ENCODE data around the gene PRRC2B.

PRRC2B gene

GRCh38 chr9:131518553-131518952 is 124.7 kb downstream of the PRRC2B start:
- no peak for DNase-seq (ENCODE audit: low spot score)

- no peak for DNase-seq (ENCODE audit: low spot score)
These were observed 126.6 kb downstream of the PRRC2B start for GRCh38 chr9:131520503-131520902.

GRCh38 chr9:131521203-131521602 is 127.3 kb downstream of the PRRC2B start:
- DNase-seq (ENCODE audit: low spot score), result no peak

GRCh38 chr9:131521822-131522221 is 127.9 kb downstream of the PRRC2B start:
- DNase-seq (ENCODE audit: low spot score), result no peak

- DNase-seq (ENCODE audit: low spot score), result no peak
These were observed 128.6 kb downstream of the PRRC2B start for GRCh38 chr9:131522257-131523085.

GRCh38 chr9:131523086-131523388 is 129.2 kb downstream of the PRRC2B start:
- DNase-seq (ENCODE audit: low spot score), result no peak

GRCh38 chr9:131523451-131524435 is 129.9 kb downstream of the PRRC2B start:
- no peak for DNase-seq (ENCODE audit: low spot score)

- DNase-seq (ENCODE audit: low spot score), result no peak
These were observed 130.9 kb downstream of the PRRC2B start for GRCh38 chr9:131524665-131525315.

GRCh38 chr9:131525643-131526565 is 132.0 kb downstream of the PRRC2B start:
- DNase-seq (ENCODE audit: low spot score), result no peak

- DNase-seq (ENCODE audit: low spot score), result no peak
These were observed 134.3 kb downstream of the PRRC2B start for GRCh38 chr9:131528186-131528585.

GRCh38 chr9:131528886-131529505 is 135.1 kb downstream of the PRRC2B start:
- no peak for DNase-seq (ENCODE audit: low spot score)

- DNase-seq (ENCODE audit: low spot score), result no peak
These were observed 136.0 kb downstream of the PRRC2B start for GRCh38 chr9:131529597-131530545.

- peak; percentile 97 for DNase-seq (ENCODE audit: low spot score)
These were observed 136.6 kb downstream of the PRRC2B start for GRCh38 chr9:131530546-131530919.

GRCh38 chr9:131530920-131531832 is 137.3 kb downstream of the PRRC2B start, which contains the start of gene UCK1:
UCK1 (minus strand) TSS chr9:131531263; CDS start chr9:131531174, 89 bp downstream.
- peak; percentile 97 for DNase-seq (ENCODE audit: low spot score)

- no peak for DNase-seq (ENCODE audit: low spot score)
These were observed 140.9 kb downstream of the PRRC2B start for GRCh38 chr9:131534721-131535237.

- DNase-seq (ENCODE audit: low spot score), result no peak
These were observed 144.1 kb downstream of the PRRC2B start for GRCh38 chr9:131537946-131538345.

GRCh38 chr9:131539223-131539923 is 145.5 kb downstream of the PRRC2B start:
- DNase-seq (ENCODE audit: low spot score), result no peak

GRCh38 chr9:131543141-131543540 is 149.3 kb downstream of the PRRC2B start:
- DNase-seq (ENCODE audit: low spot score), result no peak

All from HuH-7.5 (cell line).